H1 (cell line): ENCODE results near the gene KRT72.

Experiments used
- ATF2 ChIP-seq: IDR thresholded peaks from 2 replicates; pipeline ENCODE4 v1.6.1; 2012; ENCODE audit warnings: low read length, inconsistent platforms
- BRCA1 ChIP-seq: IDR thresholded peaks from 2 replicates; pipeline ENCODE4 v1.6.1; 2012; ENCODE audit warnings: low read depth, low read length, improper control_type of control experiment
- CREB1 ChIP-seq: IDR thresholded peaks from 2 replicates; pipeline ENCODE4 v1.6.1; 2012; ENCODE audit warnings: inconsistent platforms
- CTCF ChIP-seq, 3 experiments: IDR thresholded peaks; 1 replicate in 2 of 3; 2 replicates in 1 of 3; pipeline versions ENCODE4 v1.5.1 to v1.6.1; 2011; ENCODE audit warnings: low read length in 3 of 3, mild to moderate bottlenecking in 3 of 3, inconsistent platforms in 2 of 3, low read depth in 1 of 3, moderate library complexity in 1 of 3; ENCODE audit not compliant: insufficient read depth in 1 of 3; ENCODE audit errors: control extremely low read depth in 1 of 3
- EZH2 ChIP-seq: fragments of 200-600 bp; sonication (generic); IDR thresholded peaks from 2 replicates; pipeline ENCODE4 v1.7.1; 2012; ENCODE audit warnings: low read depth, mild to moderate bottlenecking, moderate library complexity, low read length, inconsistent platforms; ENCODE audit not compliant: severe bottlenecking
- FOSL1 ChIP-seq: IDR thresholded peaks from 2 replicates; pipeline ENCODE4 v1.6.1; 2011; ENCODE audit warnings: mild to moderate bottlenecking, low read depth, low read length, moderate library complexity; ENCODE audit not compliant: insufficient read depth
- HDAC2 ChIP-seq, 2 experiments: fragments of 300-600 bp in 1 of 2; sonication (generic) in 1 of 2; IDR thresholded peaks; 2 replicates each; pipeline ENCODE4 v1.6.1; 2011 to 2012; ENCODE audit warnings: low read depth in 2 of 2, low read length in 2 of 2, mild to moderate bottlenecking in 2 of 2, moderate library complexity in 2 of 2, borderline replicate concordance in 1 of 2, inconsistent platforms in 1 of 2
- KDM5A ChIP-seq: fragments of 200-600 bp; IDR thresholded peaks from 2 replicates; pipeline ENCODE4 v1.7.1; 2012; ENCODE audit warnings: mild to moderate bottlenecking, low read length, inconsistent platforms, mixed read lengths
- MAX ChIP-seq: IDR thresholded peaks from 2 replicates; pipeline ENCODE4 v1.6.1; 2012; ENCODE audit warnings: inconsistent platforms
- POLR2A ChIP-seq, 2 experiments: IDR thresholded peaks; 1 replicate in 1 of 2; 2 replicates in 1 of 2; pipeline ENCODE4 v1.6.1; 2011; ENCODE audit warnings: low read depth in 2 of 2, low read length in 2 of 2, mild to moderate bottlenecking in 2 of 2; ENCODE audit errors: control extremely low read depth in 1 of 2
- POLR2AphosphoS5 ChIP-seq: IDR thresholded peaks from 2 replicates; pipeline ENCODE4 v1.6.1; 2011; ENCODE audit warnings: low read depth, low read length
- SP1 ChIP-seq: IDR thresholded peaks from 2 replicates; pipeline ENCODE4 v1.6.1; 2011; ENCODE audit warnings: low read depth, low read length
- YY1 ChIP-seq: IDR thresholded peaks from 2 replicates; pipeline ENCODE4 v1.6.1; 2011; ENCODE audit warnings: low read depth, mild to moderate bottlenecking, low read length
- ZNF274 ChIP-seq: IDR thresholded peaks from 2 replicates; pipeline ENCODE4 v1.7.0; 2012; ENCODE audit warnings: low read length, borderline replicate concordance; ENCODE audit errors: extremely low read depth

- TF ChIP-seq FOSL1: no peak
- TF ChIP-seq SP1: no peak
- TF ChIP-seq POLR2A (IDR thresholded peaks at IDR 0.05; ENCODE audit: control extremely low read depth in 1 of 2, low read depth in 2 of 2, low read length in 2 of 2): no peak
- no peak for TF ChIP-seq HDAC2 (IDR thresholded peaks at IDR 0.05; ENCODE audit: borderline replicate concordance in 1 of 2, low read depth in 2 of 2, low read length in 2 of 2)
- no peak for TF ChIP-seq YY1
- TF ChIP-seq POLR2AphosphoS5: no peak
- no peak for TF ChIP-seq CREB1
- no peak for TF ChIP-seq BRCA1
- no peak for TF ChIP-seq KDM5A
- TF ChIP-seq CTCF (IDR thresholded peaks at IDR 0.05; ENCODE audit: control extremely low read depth in 1 of 3, insufficient read depth in 1 of 3, low read depth in 1 of 3, low read length in 3 of 3): no peak
- no peak for TF ChIP-seq EZH2
- TF ChIP-seq MAX: no peak
- no peak for TF ChIP-seq ZNF274
- no peak for TF ChIP-seq ATF2
These were observed 30.6 kb upstream of the KRT72 start for GRCh38 chr12:52631676-52632459.
